Measurements from ENCODE around the gene BTBD17. TPM values are rescaled to one million over a fixed set of nuclear protein-coding genes. Genes with fewer than 3 reads are reported as not detected.

Gene BTBD17
- polyA plus RNA-seq (2012; rRNA removed), result not detected in 2 replicates
- not detected in 2 replicates for polyA plus RNA-seq (2012; cell fraction: cytosol; rRNA removed)
- polyA plus RNA-seq (2012; cell fraction: nucleus; rRNA removed), result not detected in 2 replicates

- no peaks in the 10 kb centered on the region for H4K20me1 ChIP-seq (ENCODE audit: insufficient read depth)
- 55% methylated on average over 20 of the region's 28 CpGs for WGBS (ENCODE audit: low lambda C conversion rate)
- no peaks in the 10 kb centered on the region for H3K9me2 ChIP-seq
- no peak within 1 kb of the TSS for H3K9ac ChIP-seq
- TF ChIP-seq PBX3 (IDR thresholded peaks at IDR 0.05), result no peak
- TF ChIP-seq, protein P1, sequence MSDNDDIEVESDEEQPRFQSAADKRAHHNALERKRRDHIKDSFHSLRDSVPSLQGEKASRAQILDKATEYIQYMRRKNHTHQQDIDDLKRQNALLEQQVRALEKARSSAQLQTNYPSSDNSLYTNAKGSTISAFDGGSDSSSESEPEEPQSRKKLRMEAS (IDR thresholded peaks at IDR 0.05; ENCODE audit: low read depth), result no peak
- TF ChIP-seq EP300 (IDR thresholded peaks at IDR 0.05; ENCODE audit: borderline replicate concordance in 1 of 2, low read depth in 1 of 2, low read length in 1 of 2), result no peak
- no peak for TF ChIP-seq TCF12 (IDR thresholded peaks at IDR 0.05)
- TF ChIP-seq IRF3 (IDR thresholded peaks at IDR 0.05; ENCODE audit: low read depth, low read length), result no peak
- TF ChIP-seq RAD21 (IDR thresholded peaks at IDR 0.05; ENCODE audit: low read length), result peak; percentile 40
- no peak for TF ChIP-seq RFX5 (IDR thresholded peaks at IDR 0.05; ENCODE audit: low read length)
- POLR2A ChIA-PET, result interaction anchor here (1.3 kb wide), 1 partner anchor 10 kb away, joined by 3 read pairs; no protein-coding TSS in a partner anchor
- no peak within 1 kb of the TSS for H2AFZ ChIP-seq (ENCODE audit: low read depth)
- peak within 1 kb of the TSS in 1 of 2 experiments; percentile 49; a peak in 1 of 4 replicates for H3K4me3 ChIP-seq (ENCODE audit: low read depth in 2 of 2, low read length in 1 of 2)
- CTCF ChIA-PET, result interaction anchor here (0.6 to 13.1 kb wide), 26 partner anchors 8 to 162 kb away, joined by 3 to 194 read pairs (median 5); partner anchors contain the start of gene GPR142
- no peaks in the 10 kb centered on the region for H3F3A ChIP-seq (replicated peaks; ENCODE audit: insufficient read depth)
- H3K36me3 ChIP-seq (replicated peaks in 1 of 2; ENCODE audit: control insufficient read depth in 1 of 2, insufficient read depth in 2 of 2, low read length in 1 of 2), result no peaks in the 10 kb centered on the region
- H3K27ac ChIP-seq (ENCODE audit: low read depth in 2 of 2, low read length in 1 of 2), result no peak within 1 kb of the TSS
- peak; percentile 78 for DNase-seq
- H3K4me1 ChIP-seq (ENCODE audit: control insufficient read depth in 1 of 2, insufficient read depth in 2 of 2, low read depth in 1 of 2, low read length in 1 of 2), result no peaks in the 10 kb centered on the region; a peak in 1 of 4 replicates
- no peak within 1 kb of the TSS for H3K4me2 ChIP-seq
- no peaks in the 10 kb centered on the region for H3K9me3 ChIP-seq
- no peaks in the 10 kb centered on the region for H3K27me3 ChIP-seq (ENCODE audit: insufficient read depth)
- no peaks in the 10 kb centered on the region for H3K79me2 ChIP-seq (ENCODE audit: insufficient read depth)
These were observed at the start of gene BTBD17 for GRCh38 chr17:74361230-74362068. BTBD17 (minus strand) TSS chr17:74361868; CDS start chr17:74361819, 49 bp downstream.

- Histone ChIP-seq H3K9me2 (no peaks in the 10 kb centered on the region), H3K9me3 (no peaks in the 10 kb centered on the region), H2AFZ (ENCODE audit: low read depth) (no peak overlapping the region), H3K79me2 (ENCODE audit: insufficient read depth) (no peaks in the 10 kb centered on the region), H3K9ac (no peak overlapping the region), H3K4me2 (no peak overlapping the region), H4K20me1 (ENCODE audit: insufficient read depth) (no peaks in the 10 kb centered on the region), H3K4me3 (ENCODE audit: low read depth in 2 of 2, low read length in 1 of 2) (no peak overlapping the region), H3F3A (replicated peaks; ENCODE audit: insufficient read depth) (no peaks in the 10 kb centered on the region), H3K36me3 (replicated peaks in 1 of 2; ENCODE audit: control insufficient read depth in 1 of 2, insufficient read depth in 2 of 2, low read length in 1 of 2) (no peaks in the 10 kb centered on the region), H3K27ac (ENCODE audit: low read depth in 2 of 2, low read length in 1 of 2) (no peak overlapping the region), H3K4me1 (ENCODE audit: control insufficient read depth in 1 of 2, insufficient read depth in 2 of 2, low read depth in 1 of 2, low read length in 1 of 2) (no peaks in the 10 kb centered on the region; a peak in 1 of 4 replicates), H3K27me3 (ENCODE audit: insufficient read depth) (no peaks in the 10 kb centered on the region)
- POLR2A ChIA-PET, result no interaction called here
- DNase-seq, result no peak
- 29% methylated on average over 4 of the region's 4 CpGs for WGBS (ENCODE audit: low lambda C conversion rate)
- TF ChIP-seq TEAD4 (IDR thresholded peaks at IDR 0.05; ENCODE audit: borderline replicate concordance, insufficient read depth) (no peak), GATA2 (CRISPR knock-in tag; IDR thresholded peaks at IDR 0.05) (no peak), FOXM1 (IDR thresholded peaks at IDR 0.05; ENCODE audit: low read depth) (no peak)
- TF ChIP-seq, protein P1 (IDR thresholded peaks at IDR 0.05; ENCODE audit: low read depth), result no peak
- CTCF ChIA-PET, result interaction anchor here (0.7 to 2.2 kb wide), 6 partner anchors 26 to 47 kb away, joined by 3 to 11 read pairs (median 4); no protein-coding TSS in a partner anchor
These were observed 48.4 kb upstream of the BTBD17 start for GRCh38 chr17:74410001-74410443.
